Measurements from ENCODE around the gene TRAK1.

Gene TRAK1

GRCh38 chr3:42182555-42182954 is 91.4 kb downstream of the TRAK1 start:
- DNase-seq: no peak

GRCh38 chr3:42183991-42184632 is 93.0 kb downstream of the TRAK1 start:
- DNase-seq: no peak

GRCh38 chr3:42184651-42185443 is 93.7 kb downstream of the TRAK1 start:
- no peak for DNase-seq

GRCh38 chr3:42187936-42188335 is 96.8 kb downstream of the TRAK1 start:
- no peak for DNase-seq

GRCh38 chr3:42188376-42188775 is 97.2 kb downstream of the TRAK1 start:
- no peak for DNase-seq

GRCh38 chr3:42189001-42189460 is 97.9 kb downstream of the TRAK1 start:
- no peak for DNase-seq

GRCh38 chr3:42189736-42190135 is 98.6 kb downstream of the TRAK1 start:
- no peak for DNase-seq

- DNase-seq: peak; percentile 85
Measured at GRCh38 chr3:42190701-42191442, 99.7 kb downstream of the TRAK1 start.

- no peak for DNase-seq
Measured at GRCh38 chr3:42191443-42191747, 100.2 kb downstream of the TRAK1 start.

- no peak for DNase-seq
Measured at GRCh38 chr3:42192334-42193200, 101.4 kb downstream of the TRAK1 start.

GRCh38 chr3:42194943-42195510 is 103.9 kb downstream of the TRAK1 start:
- no peak for DNase-seq

- no peak for DNase-seq
Measured at GRCh38 chr3:42195879-42196330, 104.7 kb downstream of the TRAK1 start.

GRCh38 chr3:42198709-42199108 is 107.6 kb downstream of the TRAK1 start:
- no peak for DNase-seq

GRCh38 chr3:42202217-42202865 is 111.2 kb downstream of the TRAK1 start:
- no peak for DNase-seq

GRCh38 chr3:42204867-42205599 is 113.9 kb downstream of the TRAK1 start:
- DNase-seq: no peak

GRCh38 chr3:42205800-42206514 is 114.8 kb downstream of the TRAK1 start:
- no peak for DNase-seq

- no peak for DNase-seq
Measured at GRCh38 chr3:42209917-42210316, 118.8 kb downstream of the TRAK1 start.

- DNase-seq: no peak
Measured at GRCh38 chr3:42210726-42211125, 119.6 kb downstream of the TRAK1 start.

- DNase-seq: no peak
Measured at GRCh38 chr3:42213417-42213816, 122.3 kb downstream of the TRAK1 start.

GRCh38 chr3:42214064-42214463 is 122.9 kb downstream of the TRAK1 start:
- peak; percentile 64 for DNase-seq
